ENCODE measurements around the gene TRIM36.

TRIM36 gene

GRCh38 chr5:115166744-115167393 lies 2.8 kb downstream of the TRIM36 start:
- no peak for DNase-seq (ENCODE audit: insufficient read length, low spot score)
- no peak for FAIRE-seq

GRCh38 chr5:115165790-115166189 lies 3.9 kb downstream of the TRIM36 start:
- FAIRE-seq (no peak), DNase-seq (ENCODE audit: insufficient read length, low spot score) (no peak)

GRCh38 chr5:115160975-115161475 lies 8.7 kb downstream of the TRIM36 start:
- no peak for FAIRE-seq

GRCh38 chr5:115151208-115151805 lies 18.4 kb downstream of the TRIM36 start:
- no peak for DNase-seq (ENCODE audit: insufficient read length, low spot score)
- FAIRE-seq: no peak

More at GRCh38 chr5:115160975-115161475, 8.7 kb downstream of the TRIM36 start:
- no peak for DNase-seq (ENCODE audit: insufficient read length, low spot score)

- DNase-seq (ENCODE audit: insufficient read length, low spot score) (no peak), FAIRE-seq (no peak)
Observed at GRCh38 chr5:115150512-115150911, 19.2 kb downstream of the TRIM36 start.

- DNase-seq (ENCODE audit: insufficient read length, low spot score) (no peak), FAIRE-seq (no peak)
Observed at GRCh38 chr5:115147052-115147451, 22.7 kb downstream of the TRIM36 start.

GRCh38 chr5:115136294-115136693 lies 33.4 kb downstream of the TRIM36 start:
- DNase-seq (ENCODE audit: insufficient read length, low spot score) (no peak), FAIRE-seq (no peak)

- FAIRE-seq (peak; percentile 40), DNase-seq (ENCODE audit: insufficient read length, low spot score) (no peak)
Observed at GRCh38 chr5:115132465-115132864, 37.2 kb downstream of the TRIM36 start.

- DNase-seq (ENCODE audit: insufficient read length, low spot score): no peak
- no peak for FAIRE-seq
Observed at GRCh38 chr5:115126303-115126702, 43.4 kb downstream of the TRIM36 start.

GRCh38 chr5:115124741-115125140 lies 45.0 kb downstream of the TRIM36 start:
- FAIRE-seq (no peak), DNase-seq (ENCODE audit: insufficient read length, low spot score) (no peak)

- FAIRE-seq: no peak
- DNase-seq (ENCODE audit: insufficient read length, low spot score): no peak
Observed at GRCh38 chr5:115116001-115116400, 53.7 kb downstream of the TRIM36 start.

GRCh38 chr5:115109840-115110239 lies 59.9 kb downstream of the TRIM36 start:
- DNase-seq (ENCODE audit: insufficient read length, low spot score) (no peak), FAIRE-seq (no peak)

GRCh38 chr5:115109356-115109755 lies 60.4 kb downstream of the TRIM36 start:
- no peak for FAIRE-seq
- no peak for DNase-seq (ENCODE audit: insufficient read length, low spot score)

GRCh38 chr5:115100319-115100955 lies 69.3 kb downstream of the TRIM36 start:
- FAIRE-seq: no peak

GRCh38 chr5:115098041-115098702 lies 71.5 kb downstream of the TRIM36 start:
- DNase-seq (ENCODE audit: insufficient read length, low spot score) (peak; percentile 34), FAIRE-seq (peak; percentile 97)

More at GRCh38 chr5:115100319-115100955, 69.3 kb downstream of the TRIM36 start:
- no peak for DNase-seq (ENCODE audit: insufficient read length, low spot score)

GRCh38 chr5:115097236-115097635 lies 72.5 kb downstream of the TRIM36 start:
- DNase-seq (ENCODE audit: insufficient read length, low spot score): no peak
- no peak for FAIRE-seq

GRCh38 chr5:115096034-115096769 lies 73.5 kb downstream of the TRIM36 start:
- DNase-seq (ENCODE audit: insufficient read length, low spot score): no peak
- no peak for FAIRE-seq

GRCh38 chr5:115087951-115088350 lies 81.8 kb downstream of the TRIM36 start:
- no peak for DNase-seq (ENCODE audit: insufficient read length, low spot score)
- FAIRE-seq: no peak

GRCh38 chr5:115086473-115086872 lies 83.2 kb downstream of the TRIM36 start:
- DNase-seq (ENCODE audit: insufficient read length, low spot score): no peak

GRCh38 chr5:115084246-115084793 lies 85.4 kb downstream of the TRIM36 start:
- FAIRE-seq: no peak
- DNase-seq (ENCODE audit: insufficient read length, low spot score): no peak

More at GRCh38 chr5:115086473-115086872, 83.2 kb downstream of the TRIM36 start:
- no peak for FAIRE-seq
